Ammon's horn (tissue), 1 donor: ENCODE measurements around the gene RASGRP1.

Source experiments
- DNase-seq: peaks from one replicate; pipeline ENCODE4 v3.0.0-alpha.2; 2016; ENCODE audit warnings: low spot score

Gene RASGRP1

GRCh38 chr15:38504680-38505467 lies 59.7 kb downstream of the RASGRP1 start:
- no peak for DNase-seq

GRCh38 chr15:38503496-38503895 lies 61.1 kb downstream of the RASGRP1 start:
- DNase-seq, result no peak

- DNase-seq, result no peak
Measured at GRCh38 chr15:38499651-38500050, 65.0 kb downstream of the RASGRP1 start.

- no peak for DNase-seq
Measured at GRCh38 chr15:38496151-38496550, 68.5 kb downstream of the RASGRP1 start.

- DNase-seq, result no peak
Measured at GRCh38 chr15:38490242-38490922, 74.2 kb downstream of the RASGRP1 start.

- DNase-seq, result no peak
Measured at GRCh38 chr15:38487378-38487777, 77.2 kb downstream of the RASGRP1 start.

- DNase-seq, result no peak
Measured at GRCh38 chr15:38486936-38487335, 77.7 kb downstream of the RASGRP1 start.

GRCh38 chr15:38482572-38482971 lies 82.0 kb downstream of the RASGRP1 start:
- no peak for DNase-seq

GRCh38 chr15:38481761-38482160 lies 82.9 kb downstream of the RASGRP1 start:
- DNase-seq, result no peak

GRCh38 chr15:38481113-38481512 lies 83.5 kb downstream of the RASGRP1 start:
- DNase-seq, result no peak

GRCh38 chr15:38479756-38480155 lies 84.9 kb downstream of the RASGRP1 start:
- no peak for DNase-seq

- no peak for DNase-seq
Measured at GRCh38 chr15:38479266-38479665, 85.3 kb downstream of the RASGRP1 start.

- DNase-seq, result no peak
Measured at GRCh38 chr15:38477637-38478036, 87.0 kb downstream of the RASGRP1 start.

GRCh38 chr15:38476120-38476519 lies 88.5 kb downstream of the RASGRP1 start:
- no peak for DNase-seq

GRCh38 chr15:38475361-38475760 lies 89.3 kb downstream of the RASGRP1 start:
- DNase-seq, result no peak

- peak; percentile 87 for DNase-seq
Measured at GRCh38 chr15:38474155-38474757, 90.4 kb downstream of the RASGRP1 start.

GRCh38 chr15:38471974-38472373 lies 92.6 kb downstream of the RASGRP1 start:
- DNase-seq, result no peak

- DNase-seq, result no peak
Measured at GRCh38 chr15:38470816-38471215, 93.8 kb downstream of the RASGRP1 start.

GRCh38 chr15:38464675-38465074 lies 99.9 kb downstream of the RASGRP1 start:
- DNase-seq, result no peak

- no peak for DNase-seq
Measured at GRCh38 chr15:38463893-38464292, 100.7 kb downstream of the RASGRP1 start.

- DNase-seq, result no peak
Measured at GRCh38 chr15:38461066-38461833, 103.4 kb downstream of the RASGRP1 start.

- DNase-seq, result no peak
Measured at GRCh38 chr15:38460543-38460942, 104.1 kb downstream of the RASGRP1 start.
